Loucy (cell line): ENCODE results near the gene ANO6.

Experiments used
- H2AFZ ChIP-seq: fragments of 200-600 bp; sonication (generic); 2 replicates; pipeline ENCODE4 v1.6.0; 2016; ENCODE audit warnings: antibody characterized with exemption, mild to moderate bottlenecking, low read length, moderate library complexity
- H3F3A ChIP-seq: fragments of 200-600 bp; 2 replicates; pipeline ENCODE4 v1.6.0; 2016; ENCODE audit warnings: antibody characterized with exemption, low read depth, mild to moderate bottlenecking
- H3K27me3 ChIP-seq: fragments of 200-600 bp; sonication (generic); 2 replicates; pipeline ENCODE4 v1.6.1; 2014; ENCODE audit warnings: low read length, mild to moderate bottlenecking; ENCODE audit not compliant: insufficient read depth, poor library complexity, severe bottlenecking
- H3K36me3 ChIP-seq: fragments of 200-600 bp; sonication (generic); 2 replicates; pipeline ENCODE4 v1.6.1; 2016; ENCODE audit warnings: low read length; ENCODE audit not compliant: insufficient read depth
- H3K4me1 ChIP-seq: fragments of 200-600 bp; sonication (generic); 2 replicates; pipeline ENCODE4 v1.5.1; 2014; ENCODE audit warnings: low read length, mild to moderate bottlenecking; ENCODE audit not compliant: insufficient read depth, poor library complexity, severe bottlenecking
- H3K4me2 ChIP-seq: fragments of 200-600 bp; sonication (generic); 2 replicates; pipeline ENCODE4 v1.6.0; 2014; ENCODE audit warnings: antibody characterized with exemption, low read length, low read depth, mild to moderate bottlenecking; ENCODE audit not compliant: poor library complexity, severe bottlenecking
- H3K4me3 ChIP-seq: fragments of 200-600 bp; sonication (generic); 2 replicates; pipeline ENCODE4 v1.5.1; 2014; ENCODE audit warnings: low read length, mild to moderate bottlenecking, mixed read lengths; ENCODE audit not compliant: poor library complexity, severe bottlenecking
- H3K79me2 ChIP-seq: fragments of 200-600 bp; sonication (generic); 2 replicates; pipeline ENCODE4 v1.6.1; 2014; ENCODE audit warnings: low read length; ENCODE audit not compliant: insufficient read depth
- H3K9ac ChIP-seq: fragments of 200-600 bp; sonication (generic); 2 replicates; pipeline ENCODE4 v1.6.0; 2014; ENCODE audit warnings: mild to moderate bottlenecking, low read depth, low read length, moderate library complexity; ENCODE audit not compliant: poor library complexity, severe bottlenecking
- H3K9me2 ChIP-seq: fragments of 200-600 bp; sonication (generic); replicated peaks from 2 replicates; pipeline ENCODE4 v1.6.1; 2016; ENCODE audit warnings: low read depth, low read length, mixed read lengths
- H3K9me3 ChIP-seq: fragments of 200-600 bp; sonication (generic); 2 replicates; pipeline ENCODE4 v1.6.1; 2014; ENCODE audit warnings: mild to moderate bottlenecking, antibody characterized with exemption, low read length, low read depth; ENCODE audit not compliant: insufficient read depth
- H4K20me1 ChIP-seq: fragments of 200-600 bp; sonication (generic); 2 replicates; pipeline ENCODE4 v1.6.0; 2014; ENCODE audit warnings: antibody characterized with exemption, low read length, mild to moderate bottlenecking; ENCODE audit not compliant: insufficient read depth, poor library complexity, severe bottlenecking
- EZH2phosphoT487 ChIP-seq: fragments of 200-600 bp; IDR thresholded peaks from 2 replicates; pipeline ENCODE4 v1.6.1; 2018; ENCODE audit warnings: antibody characterized with exemption, mild to moderate bottlenecking, moderate library complexity, borderline replicate concordance
- TF ChIP-seq, protein P1 (sequence below): fragments of 200-600 bp; sonication (generic); conservative IDR thresholded peaks from 2 replicates; pipeline ENCODE4 v1.5.1; 2014; ENCODE audit warnings: mild to moderate bottlenecking, antibody characterized with exemption, low read length

ANO6 gene

DNA sequence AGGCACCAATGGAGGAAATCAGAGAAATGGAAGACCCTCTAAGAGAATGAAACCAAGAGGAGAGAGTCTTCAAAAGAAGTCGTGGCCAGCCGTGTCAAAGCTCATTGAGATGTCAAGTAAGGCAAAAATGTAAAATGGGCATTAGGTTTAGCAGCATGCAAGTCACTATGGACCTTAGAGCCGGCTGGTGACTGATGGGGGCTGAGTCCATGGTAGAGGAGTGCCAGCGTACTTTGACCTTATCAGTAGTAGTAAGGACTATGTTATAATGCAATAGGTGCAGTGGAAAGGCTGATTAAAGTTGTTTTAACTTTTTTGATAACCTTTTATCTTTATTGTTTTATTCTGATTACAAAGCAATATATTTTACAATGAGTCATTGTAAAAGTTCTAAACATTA lies 66.5 kb downstream of the ANO6 start:
- H3F3A ChIP-seq: no peaks in the 10 kb centered on the region
- no peaks in the 10 kb centered on the region for H4K20me1 ChIP-seq
- peaks cover 17% of the 10 kb centered on the region; the same call in 1 of the 2 replicates for H3K79me2 ChIP-seq
- peaks cover 6% of the 10 kb centered on the region; the same call in 1 of the 2 replicates for H3K36me3 ChIP-seq
- no peak overlapping the region for H3K4me3 ChIP-seq
- no peaks in the 10 kb centered on the region for H3K9me3 ChIP-seq
- no peaks in the 10 kb centered on the region for H3K9me2 ChIP-seq
- H2AFZ ChIP-seq: no peak overlapping the region
- TF ChIP-seq, protein P1, sequence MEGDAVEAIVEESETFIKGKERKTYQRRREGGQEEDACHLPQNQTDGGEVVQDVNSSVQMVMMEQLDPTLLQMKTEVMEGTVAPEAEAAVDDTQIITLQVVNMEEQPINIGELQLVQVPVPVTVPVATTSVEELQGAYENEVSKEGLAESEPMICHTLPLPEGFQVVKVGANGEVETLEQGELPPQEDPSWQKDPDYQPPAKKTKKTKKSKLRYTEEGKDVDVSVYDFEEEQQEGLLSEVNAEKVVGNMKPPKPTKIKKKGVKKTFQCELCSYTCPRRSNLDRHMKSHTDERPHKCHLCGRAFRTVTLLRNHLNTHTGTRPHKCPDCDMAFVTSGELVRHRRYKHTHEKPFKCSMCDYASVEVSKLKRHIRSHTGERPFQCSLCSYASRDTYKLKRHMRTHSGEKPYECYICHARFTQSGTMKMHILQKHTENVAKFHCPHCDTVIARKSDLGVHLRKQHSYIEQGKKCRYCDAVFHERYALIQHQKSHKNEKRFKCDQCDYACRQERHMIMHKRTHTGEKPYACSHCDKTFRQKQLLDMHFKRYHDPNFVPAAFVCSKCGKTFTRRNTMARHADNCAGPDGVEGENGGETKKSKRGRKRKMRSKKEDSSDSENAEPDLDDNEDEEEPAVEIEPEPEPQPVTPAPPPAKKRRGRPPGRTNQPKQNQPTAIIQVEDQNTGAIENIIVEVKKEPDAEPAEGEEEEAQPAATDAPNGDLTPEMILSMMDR: no peak
- no peak for TF ChIP-seq EZH2phosphoT487
- no peak overlapping the region for H3K4me2 ChIP-seq
- no peaks in the 10 kb centered on the region for H3K27me3 ChIP-seq
- H3K9ac ChIP-seq: no peak overlapping the region
- no peaks in the 10 kb centered on the region for H3K4me1 ChIP-seq

DNA sequence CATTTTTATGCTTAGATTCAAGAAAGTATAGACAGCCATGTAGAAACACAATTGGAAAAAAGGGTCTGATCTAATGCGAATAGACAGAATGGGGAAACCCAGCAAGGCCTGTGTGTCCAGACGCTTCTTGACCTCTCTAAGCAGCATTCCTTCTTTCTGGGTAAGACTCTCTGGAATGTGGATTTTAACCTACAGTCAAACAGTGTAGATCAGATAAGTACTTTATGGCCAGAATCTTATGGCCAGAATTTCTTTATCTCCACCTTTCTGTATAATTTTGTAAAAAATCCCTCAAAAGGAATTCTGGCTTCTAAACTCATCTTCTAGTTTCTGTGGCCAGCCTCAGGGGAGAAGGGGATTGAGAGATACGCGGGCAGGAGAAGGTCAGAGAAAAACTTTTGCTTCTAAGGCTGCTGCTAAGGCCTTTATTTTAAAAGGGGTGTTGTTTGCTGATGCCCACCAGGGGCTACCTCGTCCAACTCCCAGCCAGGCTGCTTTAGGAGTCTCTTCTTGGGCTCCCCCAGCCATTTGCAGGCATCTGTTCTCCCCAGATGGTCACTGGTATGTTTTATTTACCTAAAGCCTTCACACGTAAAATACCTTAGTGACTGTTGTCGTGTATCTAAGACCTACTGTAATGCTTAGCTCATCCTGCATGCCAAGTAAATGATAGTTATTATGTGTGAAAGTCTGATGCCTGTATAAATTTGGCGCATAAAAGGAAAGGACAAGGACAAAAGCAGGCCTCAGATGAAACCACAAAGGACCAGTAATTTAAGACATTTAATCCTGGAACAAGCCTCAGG lies 68.4 kb downstream of the ANO6 start:
- Histone ChIP-seq H3K4me2 (no peak overlapping the region), H3K79me2 (0 out of 2 replicates have a peak, but pooled peaks cover 17% of the 10 kb centered on the region), H3K4me1 (no peaks in the 10 kb centered on the region), H3K27me3 (no peaks in the 10 kb centered on the region), H4K20me1 (no peaks in the 10 kb centered on the region), H2AFZ (no peak overlapping the region), H3K9ac (no peak overlapping the region), H3K9me2 (no peaks in the 10 kb centered on the region), H3K4me3 (no peak overlapping the region), H3K36me3 (peaks cover 6% of the 10 kb centered on the region; the same call in 1 of the 2 replicates), H3K9me3 (no peaks in the 10 kb centered on the region), H3F3A (no peaks in the 10 kb centered on the region)
- TF ChIP-seq, protein P1: no peak; the same call in 1 of the 2 replicates
- TF ChIP-seq EZH2phosphoT487: no peak

DNA sequence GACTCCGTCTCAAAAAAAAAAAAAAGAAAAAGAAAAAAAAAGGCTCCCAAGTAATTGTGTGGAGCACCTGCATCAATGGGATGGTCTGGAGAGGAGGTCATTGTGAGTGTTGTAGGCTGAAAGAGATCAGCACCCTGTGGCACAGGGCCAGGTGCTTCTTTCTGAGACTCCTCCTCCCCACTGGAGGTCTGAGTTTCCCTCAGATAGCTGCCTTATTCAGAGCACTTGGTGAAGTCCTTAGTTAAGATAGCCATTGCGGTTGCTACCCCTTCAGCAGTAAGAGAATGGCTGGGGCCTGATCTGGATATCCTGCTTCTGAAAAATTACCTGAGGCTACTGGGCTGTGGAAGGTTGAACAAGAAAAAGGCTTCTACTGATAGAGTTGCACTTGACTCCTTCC lies 69.8 kb downstream of the ANO6 start:
- H3K79me2 ChIP-seq: 0 out of 2 replicates have a peak, but pooled peaks cover 17% of the 10 kb centered on the region
- no peak overlapping the region for H3K9ac ChIP-seq
- no peaks in the 10 kb centered on the region for H4K20me1 ChIP-seq
- H3K4me3 ChIP-seq: no peak overlapping the region
- H2AFZ ChIP-seq: no peak overlapping the region
- H3K4me2 ChIP-seq: no peak overlapping the region
- H3K9me2 ChIP-seq: no peaks in the 10 kb centered on the region
- no peaks in the 10 kb centered on the region for H3K27me3 ChIP-seq
- no peak for TF ChIP-seq EZH2phosphoT487
- TF ChIP-seq, protein P1: no peak
- H3K4me1 ChIP-seq: no peaks in the 10 kb centered on the region
- H3F3A ChIP-seq: no peaks in the 10 kb centered on the region
- H3K9me3 ChIP-seq: no peaks in the 10 kb centered on the region
- peaks cover 6% of the 10 kb centered on the region; the same call in 1 of the 2 replicates for H3K36me3 ChIP-seq
